ENCODE data around the gene PRDM8.

DNA sequence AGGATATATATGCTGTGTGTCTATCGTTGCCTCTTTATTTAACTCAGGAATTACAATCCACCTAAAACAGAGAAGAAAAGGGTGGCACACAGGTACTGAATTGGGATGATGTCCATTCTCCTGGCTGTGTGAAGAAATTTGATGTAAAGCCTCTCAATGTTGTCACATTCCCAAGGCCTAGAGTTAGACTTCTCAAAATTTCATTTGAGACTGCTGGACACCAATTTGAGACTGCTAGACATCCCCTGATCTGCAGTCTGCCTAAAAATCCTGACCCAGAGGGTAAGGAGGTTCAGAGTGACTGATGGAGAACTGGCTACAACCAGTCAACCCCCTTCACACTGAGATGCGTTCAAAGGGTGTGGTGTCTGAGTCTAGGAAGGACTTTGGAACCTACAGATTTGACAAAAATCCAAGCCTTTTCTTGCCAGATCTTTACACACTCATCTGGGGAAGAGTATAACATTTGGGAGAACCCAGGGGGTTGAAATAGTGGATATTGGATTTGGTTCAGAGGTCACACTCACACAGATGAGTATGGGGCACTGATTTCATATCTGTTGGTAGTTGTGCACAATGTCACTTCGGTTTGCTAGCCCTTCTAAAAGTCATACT, 4.9 kb upstream of the PRDM8 start:
- TF ChIP-seq, protein P1, sequence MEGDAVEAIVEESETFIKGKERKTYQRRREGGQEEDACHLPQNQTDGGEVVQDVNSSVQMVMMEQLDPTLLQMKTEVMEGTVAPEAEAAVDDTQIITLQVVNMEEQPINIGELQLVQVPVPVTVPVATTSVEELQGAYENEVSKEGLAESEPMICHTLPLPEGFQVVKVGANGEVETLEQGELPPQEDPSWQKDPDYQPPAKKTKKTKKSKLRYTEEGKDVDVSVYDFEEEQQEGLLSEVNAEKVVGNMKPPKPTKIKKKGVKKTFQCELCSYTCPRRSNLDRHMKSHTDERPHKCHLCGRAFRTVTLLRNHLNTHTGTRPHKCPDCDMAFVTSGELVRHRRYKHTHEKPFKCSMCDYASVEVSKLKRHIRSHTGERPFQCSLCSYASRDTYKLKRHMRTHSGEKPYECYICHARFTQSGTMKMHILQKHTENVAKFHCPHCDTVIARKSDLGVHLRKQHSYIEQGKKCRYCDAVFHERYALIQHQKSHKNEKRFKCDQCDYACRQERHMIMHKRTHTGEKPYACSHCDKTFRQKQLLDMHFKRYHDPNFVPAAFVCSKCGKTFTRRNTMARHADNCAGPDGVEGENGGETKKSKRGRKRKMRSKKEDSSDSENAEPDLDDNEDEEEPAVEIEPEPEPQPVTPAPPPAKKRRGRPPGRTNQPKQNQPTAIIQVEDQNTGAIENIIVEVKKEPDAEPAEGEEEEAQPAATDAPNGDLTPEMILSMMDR (conservative IDR thresholded peaks at IDR 0.05; ENCODE audit: low read depth, low read length) = no peak
- TF ChIP-seq EZH2 (IDR thresholded peaks at IDR 0.05; ENCODE audit: borderline replicate concordance, low read depth, low read length, poor library complexity, severe bottlenecking) = no peak

All from A673 (cell line).